HL-60/S4 treated with phorbol 12-myristate 13-acetate at 8.2 ng/mL for 4 days and 3 days (cell line): ENCODE measurements around the gene OTOS.

Experiments used
- in situ Hi-C: fragments of 300-500 bp; cut with MboI; formaldehyde crosslinking; loops from 2 replicates; pipeline ENCODE4 v1.15.0; 2022; ENCODE audit warnings: low sequenced_read_pairs

The OTOS gene

GRCh38 chr2:240153418-240153817 lies 13.0 kb upstream of the OTOS start:
- in situ Hi-C loops: no loop called here

GRCh38 chr2:240151477-240152031 lies 11.1 kb upstream of the OTOS start:
- in situ Hi-C loops: no loop called here

GRCh38 chr2:240149943-240150784 lies 9.7 kb upstream of the OTOS start:
- in situ Hi-C loops: no loop called here

- in situ Hi-C loops: no loop called here
Measured at GRCh38 chr2:240147911-240148587, 7.6 kb upstream of the OTOS start.

- in situ Hi-C loops: no loop called here
Measured at GRCh38 chr2:240147382-240147781, 6.9 kb upstream of the OTOS start.

GRCh38 chr2:240146627-240147278 lies 6.3 kb upstream of the OTOS start:
- in situ Hi-C loops: no loop called here

- in situ Hi-C loops: no loop called here
Measured at GRCh38 chr2:240146141-240146561, 5.7 kb upstream of the OTOS start.

GRCh38 chr2:240145461-240145860 lies 5.0 kb upstream of the OTOS start:
- in situ Hi-C loops: no loop called here

- in situ Hi-C loops: no loop called here
Measured at GRCh38 chr2:240144649-240145261, 4.3 kb upstream of the OTOS start.

GRCh38 chr2:240143801-240144648 lies 3.6 kb upstream of the OTOS start:
- in situ Hi-C loops: no loop called here

GRCh38 chr2:240143276-240143675 lies 2.8 kb upstream of the OTOS start:
- in situ Hi-C loops: no loop called here

- in situ Hi-C loops: no loop called here
Measured at GRCh38 chr2:240142859-240143258, 2.4 kb upstream of the OTOS start.

GRCh38 chr2:240142256-240142775 lies 1.9 kb upstream of the OTOS start:
- in situ Hi-C loops: no loop called here

GRCh38 chr2:240141736-240142135 lies 1.3 kb upstream of the OTOS start:
- in situ Hi-C loops: no loop called here

GRCh38 chr2:240140920-240141319 lies 462 bp upstream of the OTOS start:
- in situ Hi-C loops: no loop called here

- in situ Hi-C loops: no loop called here
Measured at GRCh38 chr2:240139666-240140393, 628 bp downstream of the OTOS start.

- in situ Hi-C loops: no loop called here
Measured at GRCh38 chr2:240139011-240139441, 1.4 kb downstream of the OTOS start.

- in situ Hi-C loops: no loop called here
Measured at GRCh38 chr2:240138254-240138984, 2.0 kb downstream of the OTOS start.
